Endothelial cell of umbilical vein (primary cell): Measurements from ENCODE around the gene HIVEP3. TPM values are rescaled to one million over a fixed set of nuclear protein-coding genes. Genes with fewer than 3 reads are reported as not detected.

Source experiments
- Bru-seq: library from RNA; stranded (reverse); fragments of 400-500 nt; gene quantifications from one replicate; lab custom pipeline; 2021; lab: Mats Ljungman, UMichigan
- BruChase-seq, 2 experiments: library from RNA; stranded (reverse); fragments of 400-500 nt; gene quantifications; one replicate each; lab custom pipeline; 2021; lab: Mats Ljungman, UMichigan
- BruUV-seq: library from RNA; stranded (reverse); fragments of 400-500 nt; replicated peaks from 2 replicates; lab custom pipeline; 2021; lab: Mats Ljungman, UMichigan
- CTCF ChIA-PET: fragments of 300-600, 350-600 bp; sonication (Branson Sonifier 250); formaldehyde crosslinking; loops from one replicate; lab custom pipeline; 2021; ENCODE audit warnings: antibody characterized with exemption, inconsistent platforms; lab: Charles Lee
- POLR2A ChIA-PET: fragments of 300-600, 350-600 bp; sonication (Branson Sonifier 250); formaldehyde crosslinking; loops from one replicate; lab custom pipeline; 2021; ENCODE audit warnings: antibody characterized with exemption, inconsistent platforms; lab: Charles Lee
- DNase-seq: peaks from one replicate; pipeline ENCODE4 v3.0.0-alpha.2; 2011; ENCODE audit warnings: low read depth, low spot score
- FAIRE-seq: peaks from 2 replicates; lab custom pipeline; 2011; peaks lifted over from hg19 to GRCh38; lab: Jason Lieb, UNC
- H2AFZ ChIP-seq: 2 replicates; pipeline ENCODE4 v1.6.0; 2012; ENCODE audit warnings: low read depth, low read length, control low read depth, inconsistent platforms
- H3K27ac ChIP-seq: 2 replicates; pipeline ENCODE4 v1.5.1; 2011; ENCODE audit warnings: low read depth, mild to moderate bottlenecking, control low read depth, low read length, moderate library complexity; ENCODE audit not compliant: insufficient read depth
- H3K27me3 ChIP-seq, 2 experiments: 2 replicates each; pipeline versions ENCODE4 v1.6.0 to v1.6.1; 2011; ENCODE audit warnings: low read length in 2 of 2, mixed read lengths in 1 of 2; ENCODE audit not compliant: control insufficient read depth in 2 of 2, insufficient read depth in 2 of 2
- H3K36me3 ChIP-seq, 2 experiments: 2 replicates in 1 of 2; 3 replicates in 1 of 2; pipeline ENCODE4 v1.5.1; 2011; ENCODE audit warnings: low read length in 2 of 2, mild to moderate bottlenecking in 1 of 2, moderate library complexity in 1 of 2; ENCODE audit not compliant: control insufficient read depth in 2 of 2, insufficient read depth in 2 of 2; ENCODE audit errors: extremely low read depth in 1 of 2
- H3K4me1 ChIP-seq: 3 replicates; pipeline ENCODE4 v1.5.1; 2011; ENCODE audit warnings: mild to moderate bottlenecking, low read length; ENCODE audit not compliant: control insufficient read depth, insufficient read depth; ENCODE audit errors: extremely low read depth
- H3K4me2 ChIP-seq: 2 replicates; pipeline ENCODE4 v1.6.1; 2011; ENCODE audit warnings: low read length, control low read depth, mixed read lengths; ENCODE audit not compliant: insufficient read depth
- H3K4me3 ChIP-seq, 3 experiments: fragments of 200-600 bp in 1 of 3; sonication (generic), shearing (Covaris generic) in 1 of 3; replicated peaks in 1 of 3; 2 replicates each; pipeline ENCODE4 v1.5.1; 2011 to 2016; ENCODE audit warnings: control low read depth in 3 of 3, low read length in 3 of 3, mild to moderate bottlenecking in 2 of 3, inconsistent platforms in 1 of 3, low read depth in 1 of 3, moderate library complexity in 1 of 3; ENCODE audit not compliant: insufficient read depth in 1 of 3
- H3K79me2 ChIP-seq: 2 replicates; pipeline ENCODE4 v1.6.0; 2012; ENCODE audit warnings: low read length, inconsistent platforms; ENCODE audit not compliant: control insufficient read depth, insufficient read depth
- H3K9ac ChIP-seq: replicated peaks from 2 replicates; pipeline ENCODE3; 2011; ENCODE audit warnings: low read length, control low read depth; ENCODE audit not compliant: insufficient read depth; ENCODE audit errors: extremely low read depth
- H3K9me1 ChIP-seq: replicated peaks from 3 replicates; pipeline ENCODE4 v1.6.0; 2011; ENCODE audit warnings: mild to moderate bottlenecking, low read length; ENCODE audit not compliant: control insufficient read depth, insufficient read depth; ENCODE audit errors: extremely low read depth
- H3K9me3 ChIP-seq: replicated peaks from 2 replicates; pipeline ENCODE4 v1.5.1; 2012; ENCODE audit warnings: low read length, inconsistent platforms; ENCODE audit not compliant: control insufficient read depth, insufficient read depth
- H4K20me1 ChIP-seq: replicated peaks from 2 replicates; pipeline ENCODE3; 2011; ENCODE audit warnings: mild to moderate bottlenecking, low read length; ENCODE audit not compliant: control insufficient read depth, insufficient read depth; ENCODE audit errors: extremely low read depth
- CTCF ChIP-seq, 2 donors: IDR thresholded peaks; 1 replicate in 1 of 2; 2 replicates in 1 of 2; pipeline ENCODE4 v1.5.1; 2011; ENCODE audit warnings: low read length in 2 of 2, mild to moderate bottlenecking in 2 of 2, moderate library complexity in 2 of 2, control low read depth in 1 of 2, inconsistent platforms in 1 of 2, low read depth in 1 of 2; ENCODE audit not compliant: insufficient read depth in 1 of 2; ENCODE audit errors: extremely low read depth in 1 of 2
- MAX ChIP-seq: IDR thresholded peaks from 2 replicates; pipeline ENCODE4 v1.6.1; 2011; ENCODE audit not compliant: insufficient read depth, insufficient read length
- dilution Hi-C: fragments of 300-500 bp; cut with MboI; formaldehyde crosslinking; loops from one replicate; pipeline ENCODE4 v1.15.0; 2019; ENCODE audit warnings: low sequenced_read_pairs; ENCODE audit not compliant: extremely low pct_ligation_motif_present
- intact Hi-C: fragments of 100-400 bp; cut with micrococcal nuclease; formaldehyde crosslinking; loops from one replicate; pipeline ENCODE4 v1.10.0; 2022
- long read RNA-seq: library from polyadenylated mRNA; stranded (forward); transcript quantifications from one replicate; pipeline ENCODE4 v2.0.0, GENCODE V29; 2021
- polyA minus RNA-seq, 3 experiments: library from RNA; depleted of rRNA, polyadenylated mRNA; stranded (reverse); fragments of >200 nt; gene quantifications; 1 replicate in 1 of 3; 2 replicates in 2 of 3; pipeline ENCODE4 v1.2.3, GENCODE V29; 2011
- polyA plus RNA-seq, 4 experiments: library from polyadenylated mRNA; depleted of rRNA in 3 of 4; stranded (reverse) in 3 of 4; unstranded in 1 of 4; fragments of >200 nt; gene quantifications; 2 replicates each; pipeline versions ENCODE4 v1.2.1 to v1.2.3, GENCODE V29; 2011 to 2012; ENCODE audit warnings: missing spikeins in 1 of 4
- total RNA-seq: library from RNA; stranded (reverse); gene quantifications from 2 replicates; pipeline ENCODE4 v1.2.3, GENCODE V29; 2021

The HIVEP3 gene
- 4.0 and 5.0 TPM in 2 replicates for total RNA-seq
- polyA plus RNA-seq, result 2.1 and 3.4 TPM in 2 replicates
- polyA plus RNA-seq (2011; cell fraction: cytosol; rRNA removed), result 3.6 and 4.1 TPM in 2 replicates
- 3.2 and 3.3 TPM in 2 replicates for polyA plus RNA-seq (2011; cell fraction: nucleus; rRNA removed)
- 2.7 and 4.9 TPM in 2 replicates for polyA plus RNA-seq (2012)
- polyA minus RNA-seq, result 4.5 and 4.7 TPM in 2 replicates
- 0.61 TPM for polyA minus RNA-seq (2011; cell fraction: cytosol; rRNA and poly(A)+ RNA removed)
- 3.6 and 5.6 TPM in 2 replicates for polyA minus RNA-seq (2011; cell fraction: nucleus; rRNA and poly(A)+ RNA removed)
- percentile 40 among the genes with signal in this experiment for Bru-seq, nascent RNA
- BruChase-seq, experiment 1, labeled RNA remaining after a 6-hour chase, result percentile 46 among the genes with signal in this experiment
- BruChase-seq, experiment 2, labeled RNA remaining after a 2-hour chase, result percentile 50 among the genes with signal in this experiment
- long read RNA-seq, partial matches to known transcripts, result 1 of 17 reads
- long read RNA-seq, other reads (novel, unspliced or antisense), result 13 of 17 reads

- H3K79me2 ChIP-seq, result no peaks in the 10 kb centered on the region
- DNase-seq, result peak; percentile 26
- dilution Hi-C loops, result no loop called here
- H3K9me1 ChIP-seq, result no peaks in the 10 kb centered on the region
- TF ChIP-seq MAX (no peak), CTCF (IDR thresholded peaks at IDR 0.05; ENCODE audit: extremely low read depth in 1 of 2, insufficient read depth in 1 of 2, low read depth in 1 of 2, low read length in 2 of 2) (peak; percentile 7 to 26)
- H3K9me3 ChIP-seq, result no peaks in the 10 kb centered on the region
- peak within 1 kb of the TSS; percentile 21 to 58 (median 45) for H3K4me3 ChIP-seq
- peak; percentile 40 for FAIRE-seq
- CTCF ChIA-PET, result interaction anchor here (1.0 to 1.7 kb wide), 6 partner anchors 8 to 229 kb away, joined by 3 to 7 read pairs (median 4); no protein-coding TSS in a partner anchor
- H3K27me3 ChIP-seq, result no peaks in the 10 kb centered on the region
- POLR2A ChIA-PET, result no interaction called here
- peak within 1 kb of the TSS; percentile 51 for H2AFZ ChIP-seq
- peaks cover 14% of the 10 kb centered on the region for H3K4me1 ChIP-seq
- H3K27ac ChIP-seq, result no peak within 1 kb of the TSS
- H3K9ac ChIP-seq, result peak within 1 kb of the TSS; percentile 35
- intact Hi-C loops, result loop anchor here (1.0 kb wide), 4 partner anchors 16 to 117 kb away; no protein-coding TSS in a partner anchor
- no peaks in the 10 kb centered on the region for H3K36me3 ChIP-seq
- H4K20me1 ChIP-seq, result no peaks in the 10 kb centered on the region
- H3K4me2 ChIP-seq, result peak within 1 kb of the TSS; percentile 67
- no TSS peak for BruUV-seq
Measured at GRCh38 chr1:41918450-41919043, at the start of gene HIVEP3. TSS of gene HIVEP3 (minus strand) at chr1:41918922.
